HG02852 (cell line): Measurements from ENCODE around the gene METTL8.
"Not testable (repeated sequence)": the region's sequence is repeated elsewhere in the genome, so short reads cannot be mapped to it uniquely, and the experiment has no call there.

Experiments used
- ATAC-seq: cut with Tn5 transposase; IDR thresholded peaks from one replicate; pipeline ENCODE4 v1.9.1; 2021; ENCODE audit warnings: mild to moderate bottlenecking, moderate library complexity; ENCODE audit not compliant: unreplicated experiment

The METTL8 gene

GRCh38 chr2:171430516-171431410 lies 3.0 kb downstream of the METTL8 start:
- ATAC-seq = no peak

GRCh38 chr2:171422710-171423495 lies 10.9 kb downstream of the METTL8 start:
- ATAC-seq = not testable (repeated sequence)

DNA sequence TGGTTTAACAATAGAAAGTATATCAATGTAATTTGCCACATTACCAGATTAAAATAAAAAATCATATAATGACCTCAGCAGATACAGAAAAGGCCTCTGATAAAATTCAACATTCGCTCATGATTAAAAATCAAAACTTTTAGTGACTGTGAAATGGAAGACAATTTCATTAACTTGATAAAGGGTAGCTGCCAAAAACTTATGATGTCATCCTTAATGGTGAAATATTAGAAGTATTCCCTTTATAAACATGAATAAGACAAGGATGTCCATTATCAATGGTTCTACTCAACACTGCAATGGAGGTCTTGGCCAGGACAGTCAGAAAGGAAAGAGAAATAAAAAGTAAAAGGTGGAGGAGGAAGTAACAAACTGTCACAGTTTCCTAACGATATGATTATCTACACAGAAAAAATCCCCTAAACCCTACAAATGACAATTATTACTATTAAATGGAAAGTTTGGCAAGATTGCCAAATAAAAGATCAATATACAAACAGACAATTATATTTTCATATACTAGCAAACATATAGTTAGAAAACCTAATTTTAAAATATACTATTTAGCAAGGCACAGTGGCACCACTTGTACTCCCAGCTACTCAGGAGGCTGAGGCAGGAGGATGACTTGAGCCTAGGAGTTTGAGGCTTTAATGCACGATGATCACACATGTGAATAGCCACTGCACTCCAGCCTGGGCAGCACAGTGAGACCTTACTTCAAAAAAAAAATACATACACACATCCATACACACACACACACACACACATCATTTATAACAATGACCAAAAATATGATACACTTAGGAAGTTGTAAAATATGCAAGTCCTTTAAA lies 12.8 kb downstream of the METTL8 start:
- no peak for ATAC-seq

DNA sequence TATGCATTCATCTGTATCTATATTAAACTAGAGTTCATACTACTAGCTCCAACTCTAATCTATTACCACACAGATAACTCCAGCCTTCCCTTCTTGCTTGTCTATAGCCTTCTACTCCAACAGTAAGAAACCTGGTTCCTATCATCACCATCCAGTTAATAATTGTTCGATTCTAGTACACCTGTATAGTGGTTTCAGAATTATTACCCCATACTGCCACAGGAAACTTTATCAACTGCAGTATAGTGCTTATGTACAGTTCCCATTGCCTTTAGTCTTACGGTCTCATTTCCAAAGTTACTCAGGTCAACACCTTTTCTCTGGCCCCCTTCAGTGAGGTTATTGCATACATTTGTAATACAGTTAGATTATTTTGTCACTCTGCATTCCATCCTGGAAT lies 14.5 kb downstream of the METTL8 start:
- no peak for ATAC-seq

DNA sequence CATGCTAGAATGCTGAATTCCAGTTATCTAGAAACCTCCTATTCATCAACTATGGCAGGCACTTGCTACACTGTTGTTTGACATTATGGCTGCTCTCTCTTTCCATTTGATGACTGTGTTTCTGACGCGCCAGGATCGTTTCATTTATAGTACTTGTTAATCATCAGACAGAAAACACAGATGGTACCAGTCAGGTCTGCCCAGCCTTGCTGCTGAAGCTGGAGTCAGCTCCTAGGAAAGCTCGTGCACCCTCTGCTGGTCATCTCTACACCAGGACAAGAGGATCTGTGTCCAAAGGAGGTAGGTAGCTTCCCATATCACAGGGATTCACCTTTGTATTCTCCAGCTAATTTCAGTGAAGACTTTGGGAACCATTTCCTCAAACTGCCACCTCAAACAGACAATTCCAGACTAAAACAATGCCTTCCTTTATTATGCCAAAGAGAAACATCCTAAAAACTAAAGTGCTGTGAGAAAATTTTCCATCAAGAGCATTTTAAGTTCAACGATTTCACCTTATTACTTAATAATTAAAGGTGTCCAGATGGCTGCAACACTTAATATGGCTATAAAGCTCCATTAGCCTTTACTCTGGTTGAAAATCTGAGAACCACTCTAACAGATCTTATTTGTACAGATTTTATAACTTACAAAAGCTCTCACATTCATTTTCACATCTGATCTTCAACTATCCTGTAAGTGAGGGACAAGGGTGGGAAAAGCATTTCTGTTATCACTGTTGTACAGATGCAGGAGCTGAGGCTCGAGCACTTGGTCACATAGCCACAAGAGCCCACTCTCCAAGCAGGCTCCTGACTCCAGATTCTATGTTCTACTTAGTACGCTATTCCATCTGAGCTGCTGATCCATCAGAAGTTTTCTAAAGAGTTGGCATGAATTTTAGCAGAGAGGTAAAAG lies 17.5 kb downstream of the METTL8 start:
- ATAC-seq = peak; percentile 83

- ATAC-seq = not testable (repeated sequence)
Measured at GRCh38 chr2:171414645-171415044, 19.1 kb downstream of the METTL8 start.

DNA sequence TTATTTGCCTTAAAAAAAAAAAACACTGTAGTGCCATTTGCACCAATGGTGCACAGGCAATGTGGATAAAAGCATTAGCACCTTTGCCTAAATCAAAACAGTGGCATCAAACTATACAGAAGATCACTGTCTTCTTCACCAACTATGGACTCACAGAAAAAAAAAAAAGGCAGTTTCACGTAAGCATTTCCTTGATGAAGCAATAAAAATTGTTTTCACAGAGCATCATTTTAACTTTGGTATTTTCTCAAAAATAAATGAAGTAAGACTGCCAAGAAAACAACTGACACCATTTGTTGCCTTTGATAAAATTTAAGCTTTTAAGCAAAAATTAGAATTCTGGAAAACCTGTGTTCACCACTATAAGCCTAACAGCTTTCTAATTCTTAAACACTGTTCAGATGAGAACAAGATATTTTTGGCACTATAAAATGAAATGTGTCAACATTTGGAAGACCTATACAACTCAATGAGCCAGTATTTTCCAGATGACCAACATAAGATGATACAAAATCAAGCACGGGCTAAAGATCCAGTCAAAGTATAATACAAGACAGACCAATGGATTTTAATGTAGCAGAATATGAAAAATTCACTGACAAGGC lies 21.1 kb downstream of the METTL8 start:
- no peak for ATAC-seq

GRCh38 chr2:171411791-171412483 lies 21.9 kb downstream of the METTL8 start:
- ATAC-seq = no peak

GRCh38 chr2:171411214-171411613 lies 22.6 kb downstream of the METTL8 start:
- no peak for ATAC-seq

DNA sequence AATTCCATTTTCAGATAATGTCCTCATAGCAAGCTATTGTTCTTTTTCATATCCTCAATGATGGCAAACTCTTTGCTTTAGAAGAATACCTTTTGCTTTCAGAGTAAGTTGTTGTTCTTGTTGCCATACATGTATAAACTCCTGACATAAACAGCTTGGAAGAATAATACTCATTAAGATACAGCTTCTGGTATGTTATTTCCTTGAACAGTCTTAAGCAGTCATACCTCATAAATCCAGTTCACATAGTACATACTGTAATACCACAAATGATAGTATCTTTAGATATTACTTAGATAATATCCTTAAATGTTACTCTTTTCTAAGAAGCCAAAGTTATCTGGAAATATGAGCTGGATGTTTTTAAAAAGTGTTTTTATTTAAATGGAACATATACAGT lies 23.2 kb downstream of the METTL8 start:
- ATAC-seq = no peak

GRCh38 chr2:171410101-171410500 lies 23.7 kb downstream of the METTL8 start:
- ATAC-seq = no peak

DNA sequence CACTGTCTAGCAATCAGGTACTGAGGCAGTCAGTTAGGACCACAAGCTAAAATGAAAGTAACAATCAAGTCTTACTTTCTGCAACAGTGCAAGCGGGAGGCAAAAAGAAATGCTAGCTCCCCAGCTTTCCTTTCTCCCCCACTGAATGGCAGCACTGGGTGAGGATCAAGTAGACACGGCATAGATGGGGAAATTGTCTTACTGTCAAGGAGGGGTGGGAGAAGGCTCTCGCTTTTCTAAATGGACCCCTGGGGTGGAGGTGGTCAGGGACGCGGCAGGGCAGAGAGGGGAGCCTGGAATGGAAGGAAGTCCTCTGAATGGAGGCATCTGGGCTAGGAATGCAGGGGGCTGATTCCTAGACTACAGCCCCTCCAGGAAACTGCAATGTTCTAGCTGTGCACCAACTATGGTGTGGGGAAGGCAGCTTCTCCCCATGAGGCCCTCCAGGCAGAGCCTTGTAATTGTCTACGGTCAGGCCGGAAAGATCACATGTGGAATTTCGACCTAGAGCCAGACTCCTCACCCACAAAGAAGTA lies 24.3 kb downstream of the METTL8 start:
- ATAC-seq = no peak

- no peak for ATAC-seq
Measured at GRCh38 chr2:171407676-171408044, 26.1 kb downstream of the METTL8 start.

- ATAC-seq = peak; percentile 61
Measured at GRCh38 chr2:171407030-171407675, 26.6 kb downstream of the METTL8 start.

DNA sequence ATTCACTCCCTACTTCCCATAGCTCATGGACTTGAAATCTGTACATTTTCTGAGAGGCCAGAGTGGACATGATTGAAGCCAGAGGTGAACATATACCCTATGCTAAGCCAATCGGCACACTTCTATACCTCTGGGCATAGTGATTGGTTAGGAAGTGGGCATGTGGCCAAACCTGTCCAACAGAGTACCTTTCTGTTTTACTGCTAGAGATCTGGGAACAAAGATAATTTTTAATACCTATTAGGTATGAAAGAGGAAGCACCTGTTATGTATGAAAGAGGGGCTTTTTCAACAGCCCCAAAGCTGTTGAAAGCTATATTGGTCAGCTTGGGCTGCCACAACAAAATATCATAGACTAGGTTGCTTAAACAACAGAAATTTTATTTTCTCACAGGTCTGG lies 27.7 kb downstream of the METTL8 start:
- ATAC-seq = no peak

DNA sequence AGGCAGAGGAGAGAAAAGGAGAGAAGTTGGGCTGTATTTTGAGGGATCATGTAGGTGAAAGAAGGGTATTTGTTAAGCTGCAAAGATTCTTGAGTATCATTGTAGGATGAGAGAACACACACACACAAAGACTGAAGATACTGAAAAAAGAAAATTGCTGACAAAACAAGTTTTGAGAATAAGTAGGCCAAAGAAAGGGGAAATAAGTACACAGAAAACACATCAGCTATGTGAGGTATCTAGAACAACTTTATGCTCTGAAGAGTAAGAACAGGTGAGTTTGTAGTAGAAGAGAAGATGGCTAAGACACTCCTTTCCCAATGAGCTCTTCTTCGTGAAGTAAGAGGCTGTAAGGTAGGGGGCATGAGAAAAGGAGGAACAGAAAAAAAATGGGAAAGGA lies 28.2 kb downstream of the METTL8 start:
- no peak for ATAC-seq

DNA sequence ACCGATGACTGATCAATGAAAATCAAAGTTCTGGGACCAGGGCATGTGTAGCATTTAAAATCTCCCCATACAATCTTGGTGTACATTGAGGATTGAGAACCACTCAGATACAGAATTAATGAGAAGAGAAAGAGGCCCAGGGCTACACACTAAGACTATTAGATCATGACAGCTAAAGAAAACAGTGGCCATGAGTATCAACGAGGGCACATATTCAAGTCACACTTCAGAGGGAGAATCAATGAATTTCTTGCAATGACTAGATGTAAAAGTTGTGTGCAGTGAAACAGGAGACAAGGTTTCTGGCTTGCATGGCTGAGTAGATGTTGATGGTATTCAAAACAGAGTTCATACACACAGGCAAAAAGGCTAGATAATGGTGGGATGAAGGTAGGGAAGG lies 29.1 kb downstream of the METTL8 start:
- ATAC-seq = no peak

- no peak for ATAC-seq
Measured at GRCh38 chr2:171404261-171404660, 29.5 kb downstream of the METTL8 start.
